HepG2 (cell line): ENCODE results near the gene XRCC5. TPM values are rescaled to one million over a fixed set of nuclear protein-coding genes. Genes with fewer than 3 reads are reported as not detected.

Experiments
- ATAC-seq: fragments of 200-7000 bp; cut with Tn5 transposase; 3 replicates; pipeline ENCODE4 v1.9.1; 2020; ENCODE audit warnings: mild to moderate bottlenecking, moderate library complexity
- BruUV-seq: library from RNA; stranded (reverse); fragments of 400-500 nt; replicated peaks from 2 replicates; lab custom pipeline; 2021; lab: Mats Ljungman, UMichigan
- CTCF ChIA-PET: fragments of 300-600 bp; formaldehyde crosslinking; extraction: SDS; loops from one replicate; lab custom pipeline; 2021; ENCODE audit warnings: low total read pairs, inconsistent platforms, low intra/inter-chr PET ratio; lab: Yijun Ruan, JAX
- POLR2A ChIA-PET: fragments of 350-600 bp; sonication (Branson Sonifier 250); formaldehyde crosslinking; loops from one replicate; lab custom pipeline; 2020; ENCODE audit warnings: antibody characterized with exemption, inconsistent platforms; lab: Yijun Ruan, JAX
- DNase-seq: peaks from one replicate; pipeline ENCODE4 v3.0.0-alpha.2; 2015; ENCODE audit warnings: low spot score
- FAIRE-seq: peaks from 3 replicates; lab custom pipeline; 2011; peaks lifted over from hg19 to GRCh38; lab: Jason Lieb, UNC
- H2AFZ ChIP-seq: one replicate; pipeline ENCODE4 v1.6.1; 2011; ENCODE audit warnings: low read length, inconsistent platforms
- H3K27ac ChIP-seq: fragments of 300-600 bp; 3 replicates; pipeline ENCODE4 v1.8.0; 2011; ENCODE audit warnings: mixed run types, mild to moderate bottlenecking, mixed read lengths, low read length, inconsistent platforms; ENCODE audit not compliant: insufficient read depth; ENCODE audit errors: extremely low read length
- H3K27me3 ChIP-seq, 2 experiments: fragments of 200-600 bp in 1 of 2; 2 replicates in 1 of 2; 3 replicates in 1 of 2; pipeline versions ENCODE4 v1.6.0 to v1.8.0; 2011; ENCODE audit warnings: low read length in 2 of 2, mild to moderate bottlenecking in 2 of 2, moderate library complexity in 2 of 2, inconsistent platforms in 1 of 2; ENCODE audit not compliant: insufficient read depth in 2 of 2, control insufficient read depth in 1 of 2
- H3K36me3 ChIP-seq, 2 experiments: fragments of 200-600 bp in 1 of 2; replicated peaks in 1 of 2; 2 replicates in 1 of 2; 3 replicates in 1 of 2; pipeline versions ENCODE4 v1.5.1 to v1.8.0; 2011; ENCODE audit warnings: low read length in 2 of 2, inconsistent platforms in 1 of 2; ENCODE audit not compliant: insufficient read depth in 2 of 2, control insufficient read depth in 1 of 2
- H3K4me1 ChIP-seq: 2 replicates; pipeline ENCODE4 v1.5.1; 2012; ENCODE audit warnings: low read length, inconsistent platforms; ENCODE audit not compliant: insufficient read depth
- H3K4me2 ChIP-seq: 2 replicates; pipeline ENCODE4 v1.6.0; 2011; ENCODE audit warnings: low read depth, low read length, inconsistent platforms
- H3K4me3 ChIP-seq, 3 experiments: fragments of 200-600 bp in 1 of 3; sonication (generic), shearing (Covaris generic) in 1 of 3; replicated peaks in 1 of 3; 2 replicates each; pipeline ENCODE4 v1.5.1; 2011 to 2016; ENCODE audit warnings: low read length in 3 of 3, inconsistent platforms in 2 of 3, low read depth in 2 of 3, mild to moderate bottlenecking in 2 of 3, control low read depth in 1 of 3, mixed read lengths in 1 of 3; ENCODE audit not compliant: insufficient read depth in 1 of 3
- H3K79me2 ChIP-seq: one replicate; pipeline ENCODE4 v1.6.1; 2011; ENCODE audit warnings: low read length, inconsistent platforms; ENCODE audit not compliant: insufficient read depth
- H3K9ac ChIP-seq: 2 replicates; pipeline ENCODE4 v1.6.0; 2011; ENCODE audit warnings: mild to moderate bottlenecking, low read depth, low read length, inconsistent platforms; ENCODE audit not compliant: insufficient read depth
- H3K9me3 ChIP-seq: 2 replicates; pipeline ENCODE4 v1.5.1; 2012; ENCODE audit warnings: mild to moderate bottlenecking, low read length
- H4K20me1 ChIP-seq: 2 replicates; pipeline ENCODE4 v1.6.0; 2011; ENCODE audit warnings: inconsistent platforms, mild to moderate bottlenecking, low read length, moderate library complexity; ENCODE audit not compliant: insufficient read depth
- ETV6 ChIP-seq: sonication (generic); formaldehyde crosslinking; conservative IDR thresholded peaks from 2 replicates; pipeline ENCODE4 v1.4.0; 2020; ENCODE audit warnings: missing genetic modification reagents
- HNRNPUL1 ChIP-seq: fragments of 200-400 bp; formaldehyde crosslinking; IDR thresholded peaks from 2 replicates; pipeline ENCODE4 v1.6.1; 2017; ENCODE audit warnings: low read depth, mild to moderate bottlenecking, low read length, moderate library complexity
- RBM22 ChIP-seq: fragments of 200-400 bp; formaldehyde crosslinking; optimal IDR thresholded peaks from 2 replicates; pipeline ENCODE3; 2017; ENCODE audit warnings: mild to moderate bottlenecking, low read length, moderate library complexity
- REXO4 ChIP-seq: sonication (generic); formaldehyde crosslinking; IDR thresholded peaks from 2 replicates; pipeline ENCODE4 v1.8.0; 2022; ENCODE audit warnings: missing genetic modification reagents, mild to moderate bottlenecking, borderline replicate concordance
- SMAD9 ChIP-seq: sonication (generic); formaldehyde crosslinking; IDR thresholded peaks from 2 replicates; pipeline ENCODE4 v1.5.1; 2020; ENCODE audit warnings: mild to moderate bottlenecking, missing genetic modification reagents
- THYN1 ChIP-seq: sonication (generic); formaldehyde crosslinking; IDR thresholded peaks from 2 replicates; pipeline ENCODE4 v1.8.1; 2023; ENCODE audit warnings: low read depth, mild to moderate bottlenecking, moderate library complexity, missing genetic modification reagents, borderline replicate concordance
- TRIM24 ChIP-seq: sonication (generic); formaldehyde crosslinking; IDR thresholded peaks from 2 replicates; pipeline ENCODE4 v1.8.0; 2022; ENCODE audit warnings: mild to moderate bottlenecking, missing genetic modification reagents
- ZFP62 ChIP-seq: sonication (generic); formaldehyde crosslinking; IDR thresholded peaks from 2 replicates; pipeline ENCODE4 v1.4.0; 2020; ENCODE audit warnings: missing genetic modification reagents
- ZIK1 ChIP-seq: sonication (generic); formaldehyde crosslinking; IDR thresholded peaks from 2 replicates; pipeline ENCODE4 v1.5.0; 2020; ENCODE audit warnings: mild to moderate bottlenecking, low read depth, missing genetic modification reagents, borderline replicate concordance
- ZNF121 ChIP-seq: sonication (generic); formaldehyde crosslinking; IDR thresholded peaks from 2 replicates; pipeline ENCODE4 v1.5.0; 2020; ENCODE audit warnings: mild to moderate bottlenecking, missing genetic modification reagents
- ZSCAN9 ChIP-seq: IDR thresholded peaks from 2 replicates; pipeline ENCODE4 v1.6.1; 2016; ENCODE audit warnings: borderline replicate concordance
- WGBS: methylation state at CpG from one replicate; pipeline ENCODE4 v1.1.6; 2017; ENCODE audit warnings: low lambda C conversion rate; 5-methylcytosine and 5-hydroxymethylcytosine counted together
- in situ Hi-C: cut with HindIII; loops from 2 replicates; pipeline ENCODE4 v1.10.0; 2017; ENCODE audit warnings: low pct_unique_long_range_greater_than_20kb; ENCODE audit not compliant: extremely low pct_ligation_motif_present
- intact Hi-C: fragments of 100-400 bp; cut with micrococcal nuclease; formaldehyde crosslinking; loops from one replicate; pipeline ENCODE4 v1.10.0; 2022; ENCODE audit not compliant: unreplicated experiment
- polyA plus RNA-seq, 8 experiments: library from polyadenylated mRNA; depleted of rRNA in 3 of 8; stranded (reverse) in 7 of 8; unstranded in 1 of 8; fragments of >200 nt; fragmentation: Illumina TruSeq in 4 of 8; extraction: Trizol in 4 of 8; gene quantifications; 2 replicates each; pipeline versions ENCODE4 v1.2.1 to v1.2.3, GENCODE V29; 2011 to 2016; ENCODE audit warnings: low read depth in 4 of 8, missing spikeins in 1 of 8, mixed read lengths in 1 of 8; ENCODE audit not compliant: insufficient read depth in 1 of 8
- total RNA-seq, 5 experiments: library from RNA; depleted of rRNA; stranded (reverse); fragments of >200 nt; fragmentation: Illumina TruSeq; extraction: Trizol; gene quantifications; 2 replicates each; pipeline ENCODE4 v1.2.3, GENCODE V29; 2016; ENCODE audit warnings: low read depth in 1 of 5
- TF ChIP-seq, protein P1 (sequence below): sonication (generic); formaldehyde crosslinking; IDR thresholded peaks from 2 replicates; pipeline ENCODE4 v1.5.0; 2020; ENCODE audit warnings: mild to moderate bottlenecking, missing genetic modification reagents
- TF ChIP-seq, protein P2 (sequence below): sonication (generic); formaldehyde crosslinking; IDR thresholded peaks from 2 replicates; pipeline ENCODE4 v1.4.0; 2020; ENCODE audit warnings: missing genetic modification reagents
- TF ChIP-seq, protein P3 (sequence below): IDR thresholded peaks from 2 replicates; pipeline ENCODE4 v1.6.1; 2016

The XRCC5 gene
- total and polyA plus RNA-seq, 2 of the 13 experiments (the other 11 are each of a cell fraction or from before 2014, with no cell fraction given) = 264 to 454 TPM

DNA sequence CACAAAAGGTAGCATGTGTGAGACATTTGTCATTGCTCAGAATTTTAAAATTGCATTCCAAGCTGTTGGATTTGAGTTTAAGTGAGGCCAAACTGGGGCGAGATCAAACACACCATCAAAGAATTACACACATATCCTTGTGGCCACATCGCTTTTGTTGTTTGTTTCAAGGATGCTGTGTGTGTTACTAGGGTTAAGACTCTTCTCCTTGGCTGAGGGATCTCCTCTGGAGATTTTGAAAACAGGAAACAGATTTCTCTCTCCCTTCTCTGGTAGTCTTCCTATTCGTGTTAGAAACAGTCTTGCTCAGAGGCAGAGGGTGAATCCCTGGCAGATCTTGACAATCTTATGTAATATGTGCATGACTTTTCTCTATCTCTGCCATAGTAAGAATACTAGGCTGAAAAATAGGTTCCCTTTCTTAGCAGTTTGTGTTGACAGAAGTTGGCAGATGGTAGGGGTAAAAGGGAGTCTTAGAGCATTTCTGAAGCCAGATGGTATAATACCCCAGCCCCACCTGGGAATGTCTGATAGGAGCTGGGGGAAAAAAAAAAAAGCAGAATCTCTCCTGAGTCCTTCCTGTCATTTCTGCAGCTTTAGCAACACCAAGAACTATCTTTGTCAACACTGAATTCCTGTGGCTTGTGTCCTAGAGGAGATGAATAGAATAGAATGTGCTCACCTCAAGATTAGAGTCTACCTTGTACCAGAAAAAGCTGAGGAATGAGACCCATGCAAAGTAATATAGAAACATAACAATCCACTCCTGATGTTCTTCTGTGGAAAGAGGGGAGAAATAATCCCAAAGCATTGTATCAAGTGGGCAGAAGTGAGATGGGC is 101.8 kb downstream of the XRCC5 start:
- POLR2A ChIA-PET = no interaction called here
- intact Hi-C loops = no loop called here

DNA sequence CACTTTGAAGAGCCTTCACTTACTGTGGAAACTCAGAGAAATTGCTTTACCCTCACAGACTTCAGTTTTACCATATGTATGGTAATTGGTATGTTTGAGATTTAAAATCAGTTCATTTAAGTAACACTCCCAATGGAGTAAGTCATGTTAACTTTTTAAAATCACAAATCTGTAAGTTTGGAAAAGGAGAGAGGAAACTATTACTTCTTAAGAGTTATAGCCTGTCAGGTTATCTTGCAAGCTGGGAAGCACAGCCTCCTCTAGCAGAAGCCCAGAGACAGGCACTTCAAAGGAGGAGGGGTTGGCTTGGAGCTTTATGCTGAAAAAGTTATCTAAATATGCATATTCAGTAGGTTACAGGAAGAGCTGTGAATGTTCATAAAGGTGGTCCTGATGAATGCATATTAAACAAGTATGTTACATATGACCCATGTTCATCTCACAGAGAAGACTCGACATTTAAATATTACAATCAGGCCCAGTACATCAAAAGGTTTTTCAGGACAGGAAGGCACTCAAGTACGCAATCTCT is 102.5 kb downstream of the XRCC5 start:
- no peak for DNase-seq
- no peaks in the 10 kb centered on the region for H3K79me2 ChIP-seq
- peaks cover 10 to 21% of the 10 kb centered on the region in 2 experiments; a peak in 4 of 5 replicates for H3K36me3 ChIP-seq
- no peak for FAIRE-seq
- ATAC-seq = no peak
- H3K9ac ChIP-seq = no peak overlapping the region
- H2AFZ ChIP-seq = no peak overlapping the region
- ChIA-PET POLR2A (no interaction called here), CTCF (no interaction called here)
- no TSS peak for BruUV-seq
- 100% methylated on average over 2 of the region's 2 CpGs for whole genome bisulfite sequencing
- H4K20me1 ChIP-seq = no peaks in the 10 kb centered on the region
- no peaks in the 10 kb centered on the region for H3K27me3 ChIP-seq
- in situ Hi-C loops = no loop called here
- intact Hi-C loops = no loop called here
- no peak overlapping the region for H3K4me3 ChIP-seq
- no peaks in the 10 kb centered on the region for H3K9me3 ChIP-seq
- H3K4me2 ChIP-seq = no peak overlapping the region
- no peaks in the 10 kb centered on the region for H3K4me1 ChIP-seq
- H3K27ac ChIP-seq = no peak overlapping the region
- TF ChIP-seq, protein P1, sequence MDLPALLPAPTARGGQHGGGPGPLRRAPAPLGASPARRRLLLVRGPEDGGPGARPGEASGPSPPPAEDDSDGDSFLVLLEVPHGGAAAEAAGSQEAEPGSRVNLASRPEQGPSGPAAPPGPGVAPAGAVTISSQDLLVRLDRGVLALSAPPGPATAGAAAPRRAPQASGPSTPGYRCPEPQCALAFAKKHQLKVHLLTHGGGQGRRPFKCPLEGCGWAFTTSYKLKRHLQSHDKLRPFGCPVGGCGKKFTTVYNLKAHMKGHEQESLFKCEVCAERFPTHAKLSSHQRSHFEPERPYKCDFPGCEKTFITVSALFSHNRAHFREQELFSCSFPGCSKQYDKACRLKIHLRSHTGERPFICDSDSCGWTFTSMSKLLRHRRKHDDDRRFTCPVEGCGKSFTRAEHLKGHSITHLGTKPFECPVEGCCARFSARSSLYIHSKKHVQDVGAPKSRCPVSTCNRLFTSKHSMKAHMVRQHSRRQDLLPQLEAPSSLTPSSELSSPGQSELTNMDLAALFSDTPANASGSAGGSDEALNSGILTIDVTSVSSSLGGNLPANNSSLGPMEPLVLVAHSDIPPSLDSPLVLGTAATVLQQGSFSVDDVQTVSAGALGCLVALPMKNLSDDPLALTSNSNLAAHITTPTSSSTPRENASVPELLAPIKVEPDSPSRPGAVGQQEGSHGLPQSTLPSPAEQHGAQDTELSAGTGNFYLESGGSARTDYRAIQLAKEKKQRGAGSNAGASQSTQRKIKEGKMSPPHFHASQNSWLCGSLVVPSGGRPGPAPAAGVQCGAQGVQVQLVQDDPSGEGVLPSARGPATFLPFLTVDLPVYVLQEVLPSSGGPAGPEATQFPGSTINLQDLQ = no peak
- TF ChIP-seq HNRNPUL1 = no peak
- no peak for TF ChIP-seq TRIM24 (CRISPR knock-in tag)
- TF ChIP-seq ZFP62 (CRISPR knock-in tag) = no peak
- no peak for TF ChIP-seq ETV6 (CRISPR knock-in tag)
- TF ChIP-seq, protein P2, sequence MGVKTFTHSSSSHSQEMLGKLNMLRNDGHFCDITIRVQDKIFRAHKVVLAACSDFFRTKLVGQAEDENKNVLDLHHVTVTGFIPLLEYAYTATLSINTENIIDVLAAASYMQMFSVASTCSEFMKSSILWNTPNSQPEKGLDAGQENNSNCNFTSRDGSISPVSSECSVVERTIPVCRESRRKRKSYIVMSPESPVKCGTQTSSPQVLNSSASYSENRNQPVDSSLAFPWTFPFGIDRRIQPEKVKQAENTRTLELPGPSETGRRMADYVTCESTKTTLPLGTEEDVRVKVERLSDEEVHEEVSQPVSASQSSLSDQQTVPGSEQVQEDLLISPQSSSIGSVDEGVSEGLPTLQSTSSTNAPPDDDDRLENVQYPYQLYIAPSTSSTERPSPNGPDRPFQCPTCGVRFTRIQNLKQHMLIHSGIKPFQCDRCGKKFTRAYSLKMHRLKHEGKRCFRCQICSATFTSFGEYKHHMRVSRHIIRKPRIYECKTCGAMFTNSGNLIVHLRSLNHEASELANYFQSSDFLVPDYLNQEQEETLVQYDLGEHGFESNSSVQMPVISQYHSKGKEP (CRISPR knock-in tag) = no peak
- no peak for TF ChIP-seq ZIK1 (CRISPR knock-in tag)
- no peak for TF ChIP-seq THYN1 (CRISPR knock-in tag)
- TF ChIP-seq, protein P3, sequence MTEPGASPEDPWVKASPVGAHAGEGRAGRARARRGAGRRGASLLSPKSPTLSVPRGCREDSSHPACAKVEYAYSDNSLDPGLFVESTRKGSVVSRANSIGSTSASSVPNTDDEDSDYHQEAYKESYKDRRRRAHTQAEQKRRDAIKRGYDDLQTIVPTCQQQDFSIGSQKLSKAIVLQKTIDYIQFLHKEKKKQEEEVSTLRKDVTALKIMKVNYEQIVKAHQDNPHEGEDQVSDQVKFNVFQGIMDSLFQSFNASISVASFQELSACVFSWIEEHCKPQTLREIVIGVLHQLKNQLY (CRISPR knock-in tag) = no peak
- no peak for TF ChIP-seq ZSCAN9 (CRISPR knock-in tag)
- TF ChIP-seq ZNF121 (CRISPR knock-in tag) = no peak

More for the DNA sequence above, 101.8 kb downstream of the XRCC5 start:
- H3K9me3 ChIP-seq = no peaks in the 10 kb centered on the region
- no peak overlapping the region for H3K27ac ChIP-seq
- ATAC-seq (no peak; the same call in 2 of the 3 replicates), DNase-seq (no peak), FAIRE-seq (no peak)
- H3K27me3 ChIP-seq = no peaks in the 10 kb centered on the region
- H3K4me3 ChIP-seq = no peak overlapping the region
- no peak overlapping the region for H3K9ac ChIP-seq
- WGBS = 97% methylated on average over 3 of the region's 3 CpGs
- no TSS peak for BruUV-seq
- TF ChIP-seq SMAD9 (CRISPR knock-in tag) (no peak), REXO4 (CRISPR knock-in tag) (no peak), RBM22 (peak; percentile 6)
- TF ChIP-seq, all 625 proteins: peak for 1
- no peak overlapping the region for H3K4me2 ChIP-seq
- no peaks in the 10 kb centered on the region for H3K79me2 ChIP-seq
- CTCF ChIA-PET = no interaction called here
- H3K4me1 ChIP-seq = no peaks in the 10 kb centered on the region
- in situ Hi-C loops = no loop called here
- H4K20me1 ChIP-seq = no peaks in the 10 kb centered on the region
- H3K36me3 ChIP-seq = peaks cover 15 to 29% of the 10 kb centered on the region in 2 experiments; a peak in 4 of 5 replicates
- no peak overlapping the region for H2AFZ ChIP-seq
